Measurements from ENCODE around the gene RDH12.

- TF ChIP-seq CTCF (conservative IDR thresholded peaks at IDR 0.05 in 1 of 2, IDR thresholded peaks at IDR 0.05 in 1 of 2; ENCODE audit: low read depth in 1 of 2, low read length in 2 of 2) (no peak), EZH2 (IDR thresholded peaks at IDR 0.05; ENCODE audit: low read length, missing control alignments) (no peak)
Measured at GRCh38 chr14:67757175-67757574, 55.5 kb downstream of the RDH12 start.
